Lung (tissue), 12 donors: ENCODE measurements around the gene CAPN11. TPM values are rescaled to one million over a fixed set of nuclear protein-coding genes. Genes with fewer than 3 reads are reported as not detected.

ENCODE experiments used
- ATAC-seq: fragments of 200-7000 bp; cut with Tn5 transposase; one replicate; pipeline ENCODE4 v1.9.1; 2020; ENCODE audit warnings: moderate number of reproducible peaks; ENCODE audit not compliant: insufficient read depth, low FRiP score
- DNase-seq, 3 donors: peaks; one replicate each; pipeline ENCODE4 v3.0.0-alpha.2; 2013 to 2017
- H3K27ac ChIP-seq, 2 donors: one replicate each; pipeline ENCODE4 v1.5.1; 2013; ENCODE audit warnings: mild to moderate bottlenecking in 2 of 2, moderate library complexity in 2 of 2, control low read depth in 1 of 2, inconsistent platforms in 1 of 2, low read depth in 1 of 2, low read length in 1 of 2
- H3K27me3 ChIP-seq, 3 donors: one replicate each; pipeline ENCODE4 v1.5.1; 2013; ENCODE audit warnings: low read length in 2 of 3; ENCODE audit not compliant: control insufficient read depth in 3 of 3, insufficient read depth in 3 of 3
- H3K36me3 ChIP-seq, 4 donors: one replicate each; pipeline ENCODE4 v1.5.1; 2013; ENCODE audit warnings: low read length in 4 of 4, mild to moderate bottlenecking in 1 of 4, moderate library complexity in 1 of 4; ENCODE audit not compliant: control insufficient read depth in 4 of 4, insufficient read depth in 4 of 4
- H3K4me1 ChIP-seq, 5 donors: one replicate each; pipeline ENCODE4 v1.5.1; 2013; ENCODE audit warnings: low read length in 5 of 5, mild to moderate bottlenecking in 2 of 5, moderate library complexity in 1 of 5; ENCODE audit not compliant: control insufficient read depth in 5 of 5, insufficient read depth in 5 of 5
- H3K4me3 ChIP-seq: one replicate; pipeline ENCODE4 v1.5.1; 2013; ENCODE audit warnings: mild to moderate bottlenecking, control low read depth, moderate library complexity
- H3K9ac ChIP-seq, 2 donors: one replicate each; pipeline ENCODE4 v1.5.1; 2013; ENCODE audit warnings: low read length in 2 of 2, control low read depth in 1 of 2; ENCODE audit not compliant: insufficient read depth in 1 of 2
- H3K9me3 ChIP-seq, 4 donors: one replicate each; pipeline ENCODE4 v1.5.1; 2013; ENCODE audit warnings: low read length in 3 of 4, mild to moderate bottlenecking in 1 of 4, moderate library complexity in 1 of 4; ENCODE audit not compliant: control insufficient read depth in 4 of 4, insufficient read depth in 3 of 4
- CTCF ChIP-seq: IDR thresholded peaks from 2 replicates; pipeline ENCODE4 v1.5.1; 2012; ENCODE audit warnings: mild to moderate bottlenecking; ENCODE audit errors: control extremely low read depth, extremely low read depth
- WGBS, 2 donors: extraction: QIAGEN DNeasy Blood & Tissue Kit; methylation state at CpG; one replicate each; pipeline ENCODE4 v1.1.7; 2013; 5-methylcytosine and 5-hydroxymethylcytosine counted together
- polyA plus RNA-seq, 2 donors: library from polyadenylated mRNA; stranded (reverse); fragments of 200-250 nt; gene quantifications; one replicate each; pipeline ENCODE4 v1.2.1, GENCODE V29; 2013
- total RNA-seq, 2 donors: library from RNA; depleted of rRNA in 1 of 2; stranded (reverse); fragments of >200 nt in 1 of 2; gene quantifications; one replicate each; pipeline ENCODE4 v1.2.1, GENCODE V29; 2014 to 2021
- donor health status: control.
- donor health status: control.
- donor health status: Bipolar disorder and iron deficiency.
- donor health status: healthy.
- donor health status: DM: yes; HTN: yes; CAD: no.

Gene CAPN11
- total and polyA plus RNA-seq, 4 donors, result 0.07 to 0.30 (median 0.15) TPM; not detected in 1

- WGBS, 2 donors, result 76 to 81% methylated on average over 5 of the region's 5 CpGs
- no peak for TF ChIP-seq CTCF
- ATAC-seq (no peak), DNase-seq (no peak)
- Histone ChIP-seq H3K9me3 (no peaks in the 10 kb centered on the region), H3K36me3 (peaks cover 9 to 20% (median 18%) of the 10 kb centered on the region in 4 donors), H3K27me3 (no peaks in the 10 kb centered on the region), H3K4me1 (peaks cover 0 to 8% (median 5%) of the 10 kb centered on the region in 5 donors), H3K4me3 (no peak overlapping the region), H3K9ac (no peak overlapping the region), H3K27ac (peak overlapping the region in 1 of 2 donors; percentile 66)
Observed at GRCh38 chr6:44115866-44116265, 42.8 kb upstream of the CAPN11 start.

- no peak for ATAC-seq
- peak overlapping the region in 1 of 2 donors; percentile 80 for H3K27ac ChIP-seq
- peaks cover 0 to 9% (median 5%) of the 10 kb centered on the region in 5 donors for H3K4me1 ChIP-seq
Observed at GRCh38 chr6:44116641-44117382, 41.8 kb upstream of the CAPN11 start.

GRCh38 chr6:44117397-44118128, 41.1 kb upstream of the CAPN11 start:
- Histone ChIP-seq H3K27ac (no peak overlapping the region), H3K4me3 (no peak overlapping the region), H3K27me3 (no peaks in the 10 kb centered on the region), H3K4me1 (peaks cover 0 to 11% (median 9%) of the 10 kb centered on the region in 5 donors), H3K9me3 (no peaks in the 10 kb centered on the region), H3K36me3 (peaks cover 6 to 15% (median 11%) of the 10 kb centered on the region in 4 donors), H3K9ac (no peak overlapping the region)
- WGBS, 2 donors, result 71 to 87% methylated on average over 6 of the region's 6 CpGs
- TF ChIP-seq CTCF, result no peak
- ATAC-seq (peak; percentile 48), DNase-seq (peak in 2 of 3 donors; percentile 60 to 72)

More at GRCh38 chr6:44116641-44117382, 41.8 kb upstream of the CAPN11 start:
- DNase-seq, result no peak
- H3K27me3 ChIP-seq, result no peaks in the 10 kb centered on the region
- TF ChIP-seq CTCF, result no peak
- H3K9ac ChIP-seq, result no peak overlapping the region
- H3K36me3 ChIP-seq, result peaks cover 8 to 20% (median 13%) of the 10 kb centered on the region in 4 donors
- no peak overlapping the region for H3K4me3 ChIP-seq
- no peaks in the 10 kb centered on the region for H3K9me3 ChIP-seq
- WGBS, 2 donors, result 67 to 81% methylated on average over 4 of the region's 4 CpGs
